Mesenteric fat pad (tissue), 1 donor: Measurements from ENCODE around the gene KDM4E. TPM values are rescaled to one million over a fixed set of nuclear protein-coding genes. Genes with fewer than 3 reads are reported as not detected.
"Not testable (repeated sequence)": the region's sequence is repeated elsewhere in the genome, so short reads cannot be mapped to it uniquely, and the experiment has no call there.

Experiments used
- DNase-seq: peaks from one replicate; pipeline ENCODE4 v3.0.0-alpha.2; 2020; ENCODE audit warnings: low spot score
- long read RNA-seq: library from polyadenylated mRNA; unstranded; transcript quantifications from one replicate; pipeline ENCODE4 v2.0.0, GENCODE V29; 2020
- total RNA-seq: library from RNA; stranded (reverse); fragmentation: NEBNext Ultra II Directional; extraction: Animal tissue kit (Norgen Biotek cat#: 25700); gene quantifications from one replicate; pipeline ENCODE4 v1.2.1, GENCODE V29; 2021
- donor health status: DM: yes; HTN: yes; CAD: no.

KDM4E gene
- total RNA-seq: not detected
- long read RNA-seq: 0 reads

DNA sequence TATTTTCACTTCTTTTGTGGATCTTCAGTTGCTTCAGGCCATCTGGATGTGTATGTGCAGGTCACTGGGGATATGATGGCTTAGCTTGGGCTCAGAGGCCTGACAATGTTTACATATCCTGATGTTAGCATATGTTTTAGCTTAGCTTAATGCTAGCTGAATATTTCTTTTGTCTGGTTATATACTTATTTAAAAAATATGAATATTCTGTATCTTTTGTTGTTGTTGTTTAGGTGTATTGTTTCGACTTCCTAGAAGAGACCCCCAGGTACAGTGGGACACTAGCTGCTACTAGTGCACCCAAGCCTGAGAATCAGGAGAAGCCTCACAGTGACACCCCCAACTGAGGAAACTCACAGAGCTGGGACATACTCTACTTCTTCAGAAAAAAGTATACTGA, at the start of gene KDM4E:
TSS of gene KDM4E (plus strand) at position 301 of the 400 bp plus-strand sequence. CDS start 300 bp downstream, outside the sequence.
- no peak for DNase-seq

DNA sequence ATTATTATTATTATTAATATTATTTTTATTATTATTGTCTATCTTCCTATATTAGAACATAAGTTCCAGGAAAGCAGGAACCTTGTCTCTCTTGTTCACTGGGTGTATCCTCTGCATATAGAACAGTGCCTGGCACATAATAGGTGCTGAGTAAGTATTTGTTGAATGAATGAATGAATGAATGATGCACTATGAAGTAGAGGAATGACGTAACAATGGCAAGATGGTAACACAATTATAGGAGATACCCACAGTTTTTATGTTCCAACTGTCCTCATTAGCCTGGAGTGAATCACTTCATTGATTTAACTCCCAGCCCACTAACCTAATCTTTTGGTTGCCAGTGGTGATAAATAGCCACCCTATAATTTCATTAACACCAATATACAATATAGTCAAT, 49.5 kb upstream of the KDM4E start:
- no peak for DNase-seq

DNA sequence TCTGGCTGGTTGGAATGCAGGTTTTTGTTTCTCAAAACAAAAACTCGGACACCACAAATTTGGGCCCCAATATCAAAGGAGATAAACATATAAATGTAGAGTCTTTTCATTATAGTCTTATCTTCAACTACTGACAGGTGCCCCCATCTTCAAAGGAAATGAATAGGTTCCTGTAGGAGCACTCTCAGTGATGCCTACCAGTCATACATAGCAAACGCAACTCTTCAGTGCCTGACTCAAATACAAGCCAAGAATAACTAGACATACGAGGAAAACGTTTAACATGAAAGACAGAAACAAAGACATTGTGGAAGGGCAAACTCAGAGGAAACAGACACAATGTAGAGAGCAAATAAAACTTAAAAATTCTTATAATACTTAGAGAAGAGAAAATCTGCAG, 37.7 kb upstream of the KDM4E start:
- DNase-seq: no peak

DNA sequence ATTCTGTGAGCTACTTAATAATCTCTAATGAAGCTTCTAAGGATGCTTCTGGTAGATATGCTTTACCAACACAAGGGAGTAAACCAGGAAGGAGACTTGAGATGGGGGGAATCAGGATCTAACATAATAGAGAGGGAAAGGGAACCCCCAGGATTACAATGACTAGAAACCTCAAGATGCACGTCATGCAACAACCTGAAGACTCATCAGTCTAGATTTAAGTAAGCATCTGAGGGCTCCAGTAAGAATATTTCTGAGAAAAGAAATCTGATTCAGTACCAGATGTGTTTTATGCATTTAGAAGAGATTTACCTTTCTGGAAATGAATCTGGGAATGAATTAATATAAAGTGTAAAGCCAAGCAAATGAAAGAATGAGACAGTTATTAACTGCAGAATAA, 36.3 kb upstream of the KDM4E start:
- DNase-seq: no peak

DNA sequence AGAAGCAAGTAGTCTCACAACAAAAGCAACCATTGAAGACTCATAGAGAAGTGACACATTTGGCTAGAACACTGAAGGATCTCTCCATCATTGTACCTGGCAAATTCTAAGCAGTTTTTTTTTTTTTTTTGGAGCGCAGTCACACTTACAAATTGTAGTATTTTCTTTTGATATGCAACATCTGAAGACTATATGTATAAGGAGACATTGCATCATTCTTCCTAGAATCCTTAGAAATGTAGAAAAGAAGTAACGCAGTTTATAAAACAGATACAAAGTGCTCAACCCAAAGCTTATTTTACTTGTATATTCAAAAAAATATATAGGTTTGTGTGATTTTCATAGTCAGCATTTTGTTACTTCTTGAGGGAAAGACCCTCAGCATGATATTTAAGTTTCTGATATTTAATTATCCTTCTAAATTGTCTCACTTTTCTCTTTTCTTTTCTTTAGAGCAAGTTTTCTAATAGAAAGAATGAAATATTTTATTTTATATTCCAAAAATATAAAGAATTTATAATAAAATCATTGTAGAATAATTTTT, 31.6 kb upstream of the KDM4E start:
- no peak for DNase-seq

DNA sequence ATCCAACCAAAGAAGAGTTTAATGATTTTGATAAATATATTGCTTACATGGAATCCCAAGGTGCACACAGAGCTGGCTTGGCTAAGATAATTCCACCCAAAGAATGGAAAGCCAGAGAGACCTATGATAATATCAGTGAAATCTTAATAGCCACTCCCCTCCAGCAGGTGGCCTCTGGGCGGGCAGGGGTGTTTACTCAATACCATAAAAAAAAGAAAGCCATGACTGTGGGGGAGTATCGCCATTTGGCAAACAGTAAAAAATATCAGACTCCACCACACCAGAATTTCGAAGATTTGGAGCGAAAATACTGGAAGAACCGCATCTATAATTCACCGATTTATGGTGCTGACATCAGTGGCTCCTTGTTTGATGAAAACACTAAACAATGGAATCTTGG, 27.6 kb upstream of the KDM4E start:
- DNase-seq: no peak

DNA sequence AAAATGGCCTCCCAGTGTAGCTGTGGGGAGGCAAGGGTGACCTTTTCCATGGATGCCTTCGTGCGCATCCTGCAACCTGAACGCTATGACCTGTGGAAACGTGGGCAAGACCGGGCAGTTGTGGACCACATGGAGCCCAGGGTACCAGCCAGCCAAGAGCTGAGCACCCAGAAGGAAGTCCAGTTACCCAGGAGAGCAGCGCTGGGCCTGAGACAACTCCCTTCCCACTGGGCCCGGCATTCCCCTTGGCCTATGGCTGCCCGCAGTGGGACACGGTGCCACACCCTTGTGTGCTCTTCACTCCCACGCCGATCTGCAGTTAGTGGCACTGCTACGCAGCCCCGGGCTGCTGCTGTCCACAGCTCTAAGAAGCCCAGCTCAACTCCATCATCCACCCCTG, 26.8 kb upstream of the KDM4E start:
- no peak for DNase-seq

DNA sequence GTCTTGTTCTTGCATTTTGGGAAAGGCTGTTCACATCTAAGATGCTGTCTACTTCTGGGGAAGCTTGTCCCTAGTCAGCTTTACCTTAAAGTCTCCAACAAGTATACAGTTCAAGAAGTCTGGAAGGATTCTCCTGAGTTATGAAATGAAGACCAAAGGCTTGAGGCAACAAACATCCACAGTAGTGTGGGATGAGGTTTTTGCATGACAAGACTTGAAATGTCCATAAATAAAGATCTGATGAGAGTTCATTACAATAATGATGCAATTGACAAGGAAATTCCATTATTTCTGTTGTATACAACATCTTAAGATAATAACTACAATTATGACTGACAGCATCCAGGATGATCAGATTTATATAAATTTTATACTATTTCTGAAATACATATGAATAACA, 21.3 kb upstream of the KDM4E start:
- no peak for DNase-seq

DNA sequence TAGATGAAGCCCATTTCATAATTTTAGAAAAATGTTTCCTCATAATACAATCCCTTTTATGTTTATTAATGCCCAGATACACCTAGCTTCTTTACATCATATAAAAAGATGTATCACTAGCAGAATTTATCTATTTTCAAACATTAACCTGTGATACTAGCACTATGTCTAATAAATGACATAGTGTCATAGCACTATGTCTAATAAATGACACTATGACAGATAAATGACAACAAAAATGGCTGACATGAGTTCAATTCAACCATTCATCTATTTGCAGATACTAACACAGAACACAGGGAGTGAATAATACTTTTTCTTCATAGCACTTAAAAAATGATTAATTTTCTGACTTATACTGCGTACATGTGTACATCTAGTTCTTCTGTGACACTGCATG, 19.4 kb upstream of the KDM4E start:
- DNase-seq: no peak

DNA sequence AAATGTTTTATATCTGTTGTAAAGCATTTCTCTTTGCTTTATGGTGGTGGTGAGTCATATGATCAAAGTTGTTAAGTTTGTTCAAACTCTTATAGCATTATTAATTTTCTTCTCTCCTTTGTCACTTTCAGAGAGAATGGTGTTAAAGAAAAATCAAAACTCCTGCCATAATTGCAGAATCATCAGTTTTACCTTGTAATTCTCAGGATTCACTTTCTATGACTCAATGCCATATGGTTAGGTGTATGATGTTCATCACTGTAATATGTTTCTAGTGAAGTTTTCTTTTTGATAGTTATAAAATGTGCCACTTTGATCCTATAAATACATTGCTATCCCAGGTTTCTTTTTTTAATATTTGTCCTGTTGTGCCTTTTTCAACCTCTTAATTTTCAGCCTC, 13.7 kb upstream of the KDM4E start:
- DNase-seq: no peak

DNA sequence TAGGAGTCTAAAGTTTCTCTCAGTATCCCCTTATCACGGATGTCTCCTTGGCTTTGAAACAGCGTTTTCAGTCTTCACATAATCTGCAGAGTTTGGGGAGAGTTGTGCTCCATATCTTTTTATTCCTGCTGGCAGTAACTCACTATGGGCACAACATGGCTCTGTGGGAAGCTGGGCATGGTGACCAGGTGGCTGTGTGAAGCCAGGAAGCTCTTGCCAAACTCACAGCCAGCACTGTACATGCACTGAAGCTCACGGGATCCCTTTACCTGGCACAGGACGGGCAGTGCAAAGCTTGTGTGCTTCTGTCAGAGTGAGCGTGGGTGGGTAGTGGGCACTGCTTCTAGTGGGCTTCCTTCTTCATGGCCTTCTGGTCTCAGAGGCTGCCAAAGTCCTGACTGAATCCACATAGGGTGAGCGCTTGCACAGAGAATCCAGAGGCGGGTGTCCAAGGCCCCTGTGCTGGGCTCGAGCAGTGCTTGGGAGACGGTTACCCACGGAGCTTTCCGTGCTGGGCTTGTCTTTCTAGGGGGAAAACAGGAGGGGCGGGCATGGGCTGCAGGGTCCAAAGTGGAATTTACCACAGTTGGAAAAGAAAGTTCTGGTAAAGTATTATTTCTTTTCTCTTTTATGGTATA, 10.8 kb upstream of the KDM4E start:
- no peak for DNase-seq

DNA sequence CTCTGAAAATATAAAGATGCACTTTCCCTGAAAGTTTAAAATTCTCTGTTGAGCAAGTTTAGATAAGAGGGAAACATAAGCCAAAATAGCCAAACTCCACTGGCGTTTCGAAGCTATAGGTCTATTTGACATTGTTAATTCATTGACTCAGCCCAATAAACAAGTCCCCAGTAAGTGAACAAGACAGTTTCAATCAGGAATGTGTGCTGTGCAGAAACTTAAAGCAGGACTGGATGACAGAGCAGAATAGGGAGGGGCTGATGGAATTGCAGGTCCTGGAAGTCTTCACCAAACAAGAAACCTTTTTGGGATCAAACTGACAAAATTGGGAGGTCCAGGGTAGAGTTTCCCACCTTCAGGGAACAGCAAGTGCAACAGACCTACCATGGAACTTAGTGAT, 8.9 kb upstream of the KDM4E start:
- no peak for DNase-seq

DNA sequence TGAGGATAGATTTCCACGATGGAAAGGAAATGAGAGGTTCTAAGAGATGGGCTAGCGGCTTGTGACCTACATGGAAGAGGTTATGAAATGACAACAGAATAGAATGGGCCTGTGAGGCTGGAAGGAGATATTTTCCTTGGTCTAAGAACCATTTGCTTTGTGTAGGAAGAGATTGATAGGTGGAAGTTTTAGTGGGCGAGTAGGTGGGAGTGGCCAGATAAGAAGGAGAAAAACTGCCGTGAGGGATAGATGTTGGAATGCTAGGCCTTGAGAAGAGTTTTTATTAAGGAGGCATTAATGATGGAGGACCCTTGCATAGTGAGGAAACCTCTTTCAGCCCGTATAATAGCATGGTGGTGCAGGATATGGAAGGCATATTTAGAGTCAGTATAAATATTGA, 3.6 kb upstream of the KDM4E start:
- not testable (repeated sequence) for DNase-seq

DNA sequence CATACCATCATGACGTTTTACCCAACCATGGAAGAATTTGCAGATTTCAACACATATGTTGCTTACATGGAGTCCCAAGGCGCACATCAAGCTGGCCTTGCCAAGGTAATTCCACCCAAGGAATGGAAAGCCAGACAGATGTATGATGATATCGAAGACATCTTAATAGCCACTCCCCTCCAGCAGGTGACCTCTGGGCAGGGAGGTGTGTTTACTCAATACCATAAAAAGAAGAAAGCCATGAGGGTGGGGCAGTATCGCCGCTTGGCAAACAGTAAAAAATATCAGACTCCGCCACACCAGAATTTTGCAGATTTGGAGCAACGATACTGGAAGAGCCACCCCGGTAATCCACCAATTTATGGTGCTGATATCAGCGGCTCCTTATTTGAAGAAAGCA, 536 bp downstream of the KDM4E start:
- DNase-seq: not testable (repeated sequence)

DNA sequence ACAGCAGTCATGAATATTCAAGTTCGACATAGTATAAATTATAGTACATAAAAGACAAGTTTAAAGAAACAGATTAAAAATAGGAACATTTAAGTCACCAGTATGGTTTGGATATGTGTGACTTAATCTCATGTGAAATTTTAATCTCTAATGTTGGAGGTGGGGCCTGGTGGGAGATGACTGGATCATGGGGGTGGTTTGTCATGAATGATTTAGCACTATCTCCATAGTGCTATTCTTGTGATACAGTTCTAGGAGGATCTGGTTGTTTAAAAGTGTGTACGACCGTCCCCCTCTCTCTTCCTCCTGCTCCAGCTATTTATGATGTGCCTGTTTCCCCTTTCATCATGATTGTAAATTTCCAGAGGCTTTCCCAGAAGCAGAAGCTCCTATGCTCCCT, 3.3 kb downstream of the KDM4E start:
- no peak for DNase-seq

DNA sequence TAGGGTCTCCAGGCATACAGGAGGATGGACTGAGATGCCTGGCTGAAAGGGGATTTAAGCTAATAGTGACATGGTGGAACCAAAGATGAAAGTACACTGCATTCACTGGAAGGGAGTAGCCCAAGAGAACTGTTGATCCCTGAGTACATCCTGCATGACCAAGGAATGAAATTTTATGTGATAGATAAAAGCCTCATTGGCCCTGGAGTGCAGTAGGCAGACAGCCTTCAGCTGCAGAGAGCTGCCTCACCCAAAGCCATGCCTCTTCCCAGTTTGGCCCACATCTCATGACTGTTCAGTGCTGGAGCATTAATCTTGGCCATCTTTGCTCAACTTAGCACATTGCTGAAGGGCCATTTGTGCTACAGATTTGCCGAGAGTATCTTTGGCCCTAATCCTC, 8.0 kb downstream of the KDM4E start:
- no peak for DNase-seq

DNA sequence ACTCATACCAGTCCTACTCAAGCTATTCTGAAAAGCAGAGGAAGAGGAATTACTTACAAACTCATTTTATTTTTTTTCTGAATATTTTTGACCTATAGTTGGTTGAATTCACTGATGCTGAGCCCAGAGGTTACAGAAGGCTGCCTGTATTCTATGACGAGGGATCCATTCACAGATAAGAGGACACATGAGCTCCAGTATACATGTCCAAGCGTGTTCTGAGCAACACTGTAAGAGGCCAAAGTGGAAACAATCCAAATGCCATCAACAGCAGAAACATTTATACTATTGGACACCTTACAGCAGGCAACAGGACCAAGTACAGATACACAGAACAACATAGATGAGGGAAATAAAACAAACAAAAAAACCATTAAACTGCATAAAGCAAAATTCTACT, 10.3 kb downstream of the KDM4E start:
- no peak for DNase-seq

DNA sequence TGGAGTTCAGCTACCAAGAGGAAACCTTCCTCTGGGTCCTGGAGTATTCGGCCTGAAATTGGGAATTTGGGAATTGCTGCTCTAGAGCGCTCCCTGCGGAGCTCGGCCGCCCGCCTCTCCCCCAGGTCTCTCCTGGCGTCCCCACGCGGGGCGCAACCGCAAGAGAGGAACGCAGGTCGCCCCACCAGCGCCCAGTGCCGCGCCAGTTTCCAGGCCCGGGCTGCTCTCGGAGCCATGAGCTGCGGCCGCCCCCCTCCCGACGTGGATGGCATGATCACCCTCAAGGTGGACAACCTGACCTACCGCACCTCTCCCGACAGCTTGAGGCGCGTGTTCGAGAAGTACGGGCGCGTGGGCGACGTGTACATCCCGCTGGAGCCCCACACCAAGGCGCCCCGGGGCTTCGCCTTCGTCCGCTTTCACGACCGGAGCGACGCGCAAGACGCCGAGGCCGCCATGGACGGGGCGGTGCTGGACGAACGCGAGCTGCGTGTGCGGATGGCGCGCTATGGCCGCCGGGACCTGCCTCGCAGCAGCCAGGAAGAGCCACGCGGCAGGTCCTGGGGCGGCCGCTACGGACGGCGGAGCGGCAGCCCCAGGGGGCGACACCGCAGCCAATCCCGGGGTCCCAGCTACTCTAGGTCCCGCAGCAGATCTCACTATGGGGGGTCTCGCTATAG, 12.4 kb downstream of the KDM4E start:
- DNase-seq: not testable (repeated sequence)

DNA sequence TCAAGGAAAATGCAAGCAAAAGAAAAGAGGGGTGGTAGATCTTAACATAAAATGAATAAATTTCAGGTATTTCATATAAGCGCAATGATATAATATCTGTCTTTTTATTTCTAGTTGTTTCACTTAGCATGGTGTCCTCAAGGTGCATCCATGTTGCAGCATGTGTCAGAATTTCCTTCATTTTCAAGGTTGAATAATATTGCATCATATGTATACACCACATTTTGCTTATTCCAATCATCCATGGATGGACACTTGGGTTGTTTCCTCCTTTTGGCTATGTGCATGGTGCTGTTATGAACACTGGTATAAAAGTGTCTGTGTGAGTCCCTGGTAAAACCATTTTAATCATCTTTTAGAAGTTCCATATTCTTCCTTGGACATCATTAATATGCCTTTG, 17.2 kb downstream of the KDM4E start:
- no peak for DNase-seq

DNA sequence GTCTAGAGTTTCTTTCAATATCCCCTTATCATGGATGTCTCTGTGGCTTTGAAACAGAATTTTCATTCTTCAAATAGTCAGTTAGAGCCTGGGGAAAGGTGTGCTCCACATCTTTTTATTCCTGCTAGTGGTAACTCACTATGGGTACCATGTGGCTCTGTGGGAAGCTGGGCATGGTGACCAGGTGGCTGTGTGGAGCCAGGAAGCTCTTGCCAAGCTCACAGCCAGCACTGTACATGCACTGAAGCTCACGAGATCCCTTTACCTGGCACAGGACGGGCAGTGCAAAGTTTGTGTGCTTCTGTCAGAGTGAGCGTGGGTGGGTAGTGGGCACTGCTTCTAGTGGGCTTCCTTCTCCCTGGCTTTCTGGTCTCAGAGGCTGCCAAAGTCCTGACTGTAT, 17.8 kb downstream of the KDM4E start:
- no peak for DNase-seq

DNA sequence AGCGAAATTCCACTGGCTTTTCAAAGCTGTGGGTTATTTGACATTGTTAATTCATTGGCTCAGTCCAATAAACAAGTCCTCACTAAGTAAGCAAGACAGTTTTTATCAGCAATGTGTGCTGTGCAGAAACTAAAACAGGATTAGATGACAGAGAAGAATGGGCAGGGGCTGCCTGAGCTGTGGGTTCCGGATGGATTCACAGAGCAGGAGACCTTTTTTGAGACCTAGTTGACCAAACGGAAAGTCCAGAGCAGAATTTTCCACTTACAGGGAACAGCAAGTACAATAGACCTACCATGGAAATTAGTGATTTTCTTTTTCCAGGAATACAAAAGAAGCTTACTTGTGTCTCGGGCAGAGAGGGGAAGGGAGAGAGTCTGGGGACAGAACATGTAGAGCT, 19.0 kb downstream of the KDM4E start:
- no peak for DNase-seq

DNA sequence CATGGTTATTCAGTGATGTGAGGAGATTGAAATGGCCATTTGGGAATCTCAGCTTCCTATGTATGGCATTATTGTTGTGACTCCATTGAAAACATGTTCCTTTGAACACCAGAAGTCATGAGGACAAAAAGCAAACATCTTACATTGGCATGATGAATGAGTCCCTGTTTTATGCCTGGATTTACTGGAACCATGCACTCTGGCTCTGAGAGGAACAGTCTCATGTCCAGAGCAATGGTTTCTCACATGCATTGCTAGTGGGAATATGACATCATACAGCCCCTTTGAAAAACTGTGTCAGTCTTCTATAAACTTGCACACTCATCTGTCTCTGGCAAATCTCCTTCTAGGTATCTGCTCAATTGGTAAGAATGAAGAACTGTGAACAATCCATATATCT, 20.8 kb downstream of the KDM4E start:
- no peak for DNase-seq

DNA sequence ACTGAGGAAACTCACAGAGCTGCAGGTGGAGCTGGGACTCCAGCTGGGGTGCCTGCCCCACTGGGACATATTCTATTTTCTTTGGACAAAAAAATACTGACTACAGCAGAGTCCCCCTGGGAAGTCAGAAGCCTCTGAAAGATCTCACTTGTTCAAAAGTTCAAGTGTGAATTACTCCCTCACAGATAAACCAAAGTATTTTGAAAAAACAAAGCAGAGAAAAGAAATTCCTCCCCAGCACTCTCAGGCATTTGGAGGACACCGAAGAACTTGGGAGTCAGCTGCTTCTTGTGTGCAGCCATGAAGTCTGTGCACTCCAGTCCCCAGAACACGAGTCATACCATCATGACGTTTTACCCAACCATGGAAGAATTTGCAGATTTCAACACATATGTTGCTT, 24.1 kb downstream of the KDM4E start, which contains the start of gene KDM4F:
TSS of gene KDM4F (plus strand) at position 301 of the 400 bp plus-strand sequence.
- not testable (repeated sequence) for DNase-seq
